ENCODE data around the gene SDC1.

SDC1 gene

GRCh38 chr2:20178249-20178607 is 46.7 kb downstream of the SDC1 start:
- Histone ChIP-seq H3K9me3 (replicated peaks; ENCODE audit: low read length) (no peaks in the 10 kb centered on the region), H3K4me2 (ENCODE audit: low read length) (no peak overlapping the region), H3K4me3 (ENCODE audit: low read length) (no peak overlapping the region), H3K27me3 (ENCODE audit: control insufficient read depth, insufficient read depth, low read length) (peaks cover 10% of the 10 kb centered on the region), H3K36me3 (ENCODE audit: insufficient read depth, low read length) (no peaks in the 10 kb centered on the region), H3K4me1 (ENCODE audit: control insufficient read depth, insufficient read depth, low read length) (peaks cover 12% of the 10 kb centered on the region), H3K9ac (ENCODE audit: low read depth, low read length) (no peak overlapping the region)

DNA sequence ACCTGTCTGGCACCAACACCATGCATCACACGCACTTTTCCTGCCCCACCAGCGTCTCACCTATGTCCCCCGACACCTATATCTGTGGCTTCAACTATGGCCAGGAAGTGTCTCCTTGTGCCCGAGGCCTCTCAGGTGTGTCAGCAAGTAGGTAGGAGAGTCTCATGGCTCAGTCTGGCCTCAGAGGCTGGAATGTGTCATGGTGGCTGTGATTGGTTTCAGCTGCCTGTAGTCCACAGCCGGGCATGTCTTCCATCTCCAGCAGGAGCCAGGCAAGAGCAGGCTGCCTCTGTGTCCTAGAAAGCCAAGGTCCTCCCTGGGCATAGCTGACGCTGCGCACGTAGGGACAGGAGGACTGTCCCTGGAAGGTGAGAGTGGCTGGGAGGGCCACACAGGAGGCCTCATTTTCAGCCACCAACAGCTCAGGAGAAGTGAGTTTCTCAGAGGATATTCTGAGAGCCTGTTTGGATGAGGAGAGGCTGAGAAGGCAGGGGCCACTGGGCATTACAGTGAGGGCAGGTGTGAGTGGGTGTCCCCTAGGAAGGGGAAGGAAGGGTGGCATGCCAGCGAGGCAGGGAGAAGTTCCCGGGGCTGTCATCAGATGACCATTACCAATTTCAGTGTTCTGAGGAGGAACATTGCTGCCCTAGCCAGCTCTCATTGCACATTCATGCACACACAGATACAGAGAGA is 47.2 kb downstream of the SDC1 start:
- Histone ChIP-seq H3K36me3 (ENCODE audit: insufficient read depth, low read length) (no peaks in the 10 kb centered on the region), H3K9ac (ENCODE audit: low read depth, low read length) (no peak overlapping the region), H3K4me2 (ENCODE audit: low read length) (no peak overlapping the region), H3K9me3 (replicated peaks; ENCODE audit: low read length) (no peaks in the 10 kb centered on the region), H3K27me3 (ENCODE audit: control insufficient read depth, insufficient read depth, low read length) (peaks cover 15% of the 10 kb centered on the region), H3K4me1 (ENCODE audit: control insufficient read depth, insufficient read depth, low read length) (peaks cover 8% of the 10 kb centered on the region), H3K4me3 (ENCODE audit: low read length) (no peak overlapping the region)

DNA sequence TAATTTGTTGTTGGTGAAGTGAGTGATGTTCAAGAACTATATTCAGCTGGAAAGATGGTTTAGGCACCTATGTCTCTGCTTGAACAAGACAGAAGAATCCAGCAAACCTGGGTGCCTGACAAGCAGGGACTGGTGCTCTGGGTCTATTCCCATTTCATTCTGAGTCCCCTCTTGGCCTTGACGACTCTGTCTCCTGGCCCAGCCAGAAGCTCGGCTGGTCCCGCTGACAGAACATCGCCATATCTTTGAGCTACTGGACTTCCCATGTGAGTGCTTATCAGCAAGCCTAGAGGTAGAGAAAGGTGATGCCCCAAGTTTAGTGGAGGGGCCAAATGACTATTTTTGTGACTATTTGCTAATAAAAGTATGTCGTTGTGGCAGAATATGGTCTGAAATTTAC is 48.2 kb downstream of the SDC1 start:
- Histone ChIP-seq H3K27me3 (ENCODE audit: control insufficient read depth, insufficient read depth, low read length) (peaks cover 15% of the 10 kb centered on the region), H3K9ac (ENCODE audit: low read depth, low read length) (no peak overlapping the region), H3K4me2 (ENCODE audit: low read length) (no peak overlapping the region), H3K4me3 (ENCODE audit: low read length) (no peak overlapping the region), H3K4me1 (ENCODE audit: control insufficient read depth, insufficient read depth, low read length) (no peaks in the 10 kb centered on the region), H3K9me3 (replicated peaks; ENCODE audit: low read length) (no peaks in the 10 kb centered on the region), H3K36me3 (ENCODE audit: insufficient read depth, low read length) (no peaks in the 10 kb centered on the region)

DNA sequence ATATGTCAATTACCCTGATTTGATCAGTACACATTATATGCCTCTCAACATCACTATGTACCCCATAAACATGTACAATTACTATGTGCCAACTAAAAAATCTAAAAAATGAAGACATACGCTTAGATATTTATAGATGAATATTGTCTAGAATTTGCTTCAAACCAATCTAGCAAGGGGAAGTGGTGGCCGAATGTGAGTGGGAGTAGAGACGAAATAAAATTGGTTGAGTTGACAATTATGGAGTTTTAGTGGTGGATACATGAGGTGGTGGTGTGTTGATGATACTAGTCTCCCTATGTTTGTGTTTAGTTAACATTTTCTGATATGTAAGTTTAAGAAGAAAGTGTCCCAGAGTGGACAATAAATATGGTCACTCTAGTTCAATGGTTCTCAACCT is 49.0 kb downstream of the SDC1 start:
- Histone ChIP-seq H3K4me3 (ENCODE audit: low read length) (no peak overlapping the region), H3K27me3 (ENCODE audit: control insufficient read depth, insufficient read depth, low read length) (peaks cover 15% of the 10 kb centered on the region), H3K4me2 (ENCODE audit: low read length) (no peak overlapping the region), H3K9ac (ENCODE audit: low read depth, low read length) (no peak overlapping the region), H3K36me3 (ENCODE audit: insufficient read depth, low read length) (no peaks in the 10 kb centered on the region), H3K9me3 (replicated peaks; ENCODE audit: low read length) (no peaks in the 10 kb centered on the region), H3K4me1 (ENCODE audit: control insufficient read depth, insufficient read depth, low read length) (no peaks in the 10 kb centered on the region)

DNA sequence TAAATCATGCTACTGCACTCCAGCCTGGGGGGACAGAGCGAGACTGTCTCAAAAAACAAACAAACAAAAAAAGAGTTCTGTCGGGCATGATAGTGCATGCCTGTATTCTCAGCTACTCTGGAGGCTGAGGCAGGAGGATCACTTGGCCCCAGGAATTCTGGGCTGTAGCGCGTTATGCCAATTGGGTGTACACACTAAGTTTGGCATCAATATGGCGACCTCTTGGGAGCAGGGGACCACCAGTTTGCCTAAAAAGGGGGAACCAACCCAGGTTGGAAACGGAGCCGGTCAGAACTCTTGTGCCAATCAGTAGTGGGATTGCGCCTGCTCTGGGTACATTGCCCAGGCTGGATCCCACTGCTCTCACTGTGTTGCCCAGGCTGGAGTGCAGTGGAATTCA is 49.7 kb downstream of the SDC1 start:
- Histone ChIP-seq H3K9me3 (replicated peaks; ENCODE audit: low read length) (no peaks in the 10 kb centered on the region), H3K36me3 (ENCODE audit: insufficient read depth, low read length) (no peaks in the 10 kb centered on the region), H3K4me2 (ENCODE audit: low read length) (no peak overlapping the region), H3K27me3 (ENCODE audit: control insufficient read depth, insufficient read depth, low read length) (peaks cover 15% of the 10 kb centered on the region), H3K4me3 (ENCODE audit: low read length) (no peak overlapping the region), H3K9ac (ENCODE audit: low read depth, low read length) (no peak overlapping the region), H3K4me1 (ENCODE audit: control insufficient read depth, insufficient read depth, low read length) (no peaks in the 10 kb centered on the region)

- no peak overlapping the region for H3K4me2 ChIP-seq (ENCODE audit: low read length)
- H3K4me1 ChIP-seq (ENCODE audit: control insufficient read depth, insufficient read depth, low read length) = no peaks in the 10 kb centered on the region
- H3K9me3 ChIP-seq (replicated peaks; ENCODE audit: low read length) = no peaks in the 10 kb centered on the region
Measured at GRCh38 chr2:20174410-20174809, 50.5 kb downstream of the SDC1 start.

DNA sequence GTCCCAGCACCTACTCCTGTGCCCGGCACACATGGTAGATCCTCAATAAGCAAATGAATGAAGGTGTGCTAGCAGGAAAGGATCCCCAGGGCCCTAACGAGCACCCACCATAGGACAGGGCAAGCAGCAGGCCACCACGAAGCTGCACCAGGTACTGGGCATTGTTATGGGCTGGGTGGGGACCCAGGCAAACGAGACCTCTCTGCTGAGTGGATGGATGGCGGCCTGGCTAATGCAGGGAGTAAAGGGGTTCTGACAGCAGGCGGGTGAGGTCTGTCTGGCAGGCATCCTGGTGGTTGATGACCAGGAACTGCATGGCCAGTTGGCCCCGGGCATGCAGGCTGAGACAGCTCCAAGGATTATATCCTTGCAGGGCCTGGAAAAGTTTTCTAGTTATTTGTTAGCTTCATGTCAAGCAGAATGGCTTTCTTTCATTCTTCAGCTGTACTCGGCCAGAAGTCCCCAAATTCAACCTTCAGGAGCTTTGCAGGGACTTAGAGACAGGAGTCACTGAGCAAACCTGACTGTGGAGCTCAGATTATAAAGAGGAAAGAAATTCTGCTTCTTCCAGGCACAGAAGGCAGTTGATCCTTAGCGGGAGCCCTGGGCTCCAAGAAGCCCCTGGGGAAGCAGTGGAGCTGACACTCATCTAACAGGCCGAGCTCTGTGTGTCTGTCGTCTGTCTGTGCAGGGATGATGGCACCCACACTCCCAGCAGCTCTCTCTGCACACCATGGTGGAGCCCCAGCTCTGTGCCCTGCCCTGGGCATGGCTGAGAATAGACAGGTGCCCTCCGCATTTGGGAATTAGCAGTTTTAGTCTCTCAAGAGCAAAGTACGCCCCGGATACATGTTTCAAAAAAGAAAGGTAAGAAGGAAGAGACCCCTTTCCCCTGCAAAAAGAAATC is 51.2 kb downstream of the SDC1 start:
- Histone ChIP-seq H3K4me2 (ENCODE audit: low read length) (no peak overlapping the region), H3K27me3 (ENCODE audit: control insufficient read depth, insufficient read depth, low read length) (peaks cover 15% of the 10 kb centered on the region), H3K36me3 (ENCODE audit: insufficient read depth, low read length) (no peaks in the 10 kb centered on the region), H3K9me3 (replicated peaks; ENCODE audit: low read length) (no peaks in the 10 kb centered on the region), H3K4me1 (ENCODE audit: control insufficient read depth, insufficient read depth, low read length) (no peaks in the 10 kb centered on the region), H3K4me3 (ENCODE audit: low read length) (no peak overlapping the region), H3K9ac (ENCODE audit: low read depth, low read length) (no peak overlapping the region)

More at GRCh38 chr2:20174410-20174809, 50.5 kb downstream of the SDC1 start:
- peaks cover 15% of the 10 kb centered on the region for H3K27me3 ChIP-seq (ENCODE audit: control insufficient read depth, insufficient read depth, low read length)
- H3K36me3 ChIP-seq (ENCODE audit: insufficient read depth, low read length) = no peaks in the 10 kb centered on the region
- no peak overlapping the region for H3K9ac ChIP-seq (ENCODE audit: low read depth, low read length)
- H3K4me3 ChIP-seq (ENCODE audit: low read length) = no peak overlapping the region

GRCh38 chr2:20173064-20173463 is 51.9 kb downstream of the SDC1 start:
- no peak overlapping the region for H3K4me3 ChIP-seq (ENCODE audit: low read length)
- peaks cover 14% of the 10 kb centered on the region for H3K27me3 ChIP-seq (ENCODE audit: control insufficient read depth, insufficient read depth, low read length)
- no peak overlapping the region for H3K9ac ChIP-seq (ENCODE audit: low read depth, low read length)
- no peaks in the 10 kb centered on the region for H3K4me1 ChIP-seq (ENCODE audit: control insufficient read depth, insufficient read depth, low read length)
- no peaks in the 10 kb centered on the region for H3K36me3 ChIP-seq (ENCODE audit: insufficient read depth, low read length)
- no peak overlapping the region for H3K4me2 ChIP-seq (ENCODE audit: low read length)
- no peaks in the 10 kb centered on the region for H3K9me3 ChIP-seq (replicated peaks; ENCODE audit: low read length)

- Histone ChIP-seq H3K4me1 (ENCODE audit: control insufficient read depth, insufficient read depth, low read length) (peaks cover under 1% of the 10 kb centered on the region), H3K36me3 (ENCODE audit: insufficient read depth, low read length) (no peaks in the 10 kb centered on the region), H3K27me3 (ENCODE audit: control insufficient read depth, insufficient read depth, low read length) (peaks cover 8% of the 10 kb centered on the region), H3K9ac (ENCODE audit: low read depth, low read length) (no peak overlapping the region), H3K4me3 (ENCODE audit: low read length) (no peak overlapping the region), H3K4me2 (ENCODE audit: low read length) (no peak overlapping the region), H3K9me3 (replicated peaks; ENCODE audit: low read length) (no peaks in the 10 kb centered on the region)
Measured at GRCh38 chr2:20172273-20173055, 52.5 kb downstream of the SDC1 start.

GRCh38 chr2:20171445-20171977 is 53.4 kb downstream of the SDC1 start:
- Histone ChIP-seq H3K4me3 (ENCODE audit: low read length) (no peak overlapping the region), H3K9ac (ENCODE audit: low read depth, low read length) (no peak overlapping the region), H3K9me3 (replicated peaks; ENCODE audit: low read length) (no peaks in the 10 kb centered on the region), H3K27me3 (ENCODE audit: control insufficient read depth, insufficient read depth, low read length) (peaks cover 5% of the 10 kb centered on the region), H3K36me3 (ENCODE audit: insufficient read depth, low read length) (no peaks in the 10 kb centered on the region), H3K4me2 (ENCODE audit: low read length) (no peak overlapping the region), H3K4me1 (ENCODE audit: control insufficient read depth, insufficient read depth, low read length) (peaks cover 9% of the 10 kb centered on the region)

DNA sequence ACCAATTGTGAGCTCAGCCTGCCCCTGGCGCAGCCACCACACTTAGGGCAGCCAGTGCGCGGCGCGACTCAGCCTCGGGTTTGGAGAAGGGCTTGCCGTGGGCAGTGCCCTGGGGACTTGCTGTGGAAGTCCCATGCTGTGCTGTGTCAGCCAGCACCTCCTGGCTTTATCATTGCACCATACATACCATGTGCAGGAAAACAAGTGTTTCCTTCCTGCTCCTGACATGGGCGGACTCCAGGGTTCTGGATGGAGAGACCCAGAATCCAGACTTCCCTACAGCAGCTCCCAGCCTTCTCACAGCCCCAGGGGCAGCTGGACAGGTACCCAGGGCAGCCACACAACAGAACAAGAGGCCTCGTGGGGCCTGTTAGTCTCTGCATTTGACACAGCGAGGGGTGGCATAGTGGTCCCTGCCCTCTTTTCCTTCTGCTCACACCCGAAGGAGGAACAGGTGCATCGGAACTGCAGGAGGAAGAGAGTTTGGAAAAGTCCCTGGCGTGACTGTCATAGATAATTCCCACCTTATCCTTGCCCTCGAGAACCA is 54.2 kb downstream of the SDC1 start:
- Histone ChIP-seq H3K9me3 (replicated peaks; ENCODE audit: low read length) (no peaks in the 10 kb centered on the region), H3K36me3 (ENCODE audit: insufficient read depth, low read length) (no peaks in the 10 kb centered on the region), H3K27me3 (ENCODE audit: control insufficient read depth, insufficient read depth, low read length) (peaks cover 5% of the 10 kb centered on the region), H3K4me3 (ENCODE audit: low read length) (no peak overlapping the region), H3K4me1 (ENCODE audit: control insufficient read depth, insufficient read depth, low read length) (peaks cover 17% of the 10 kb centered on the region), H3K9ac (ENCODE audit: low read depth, low read length) (no peak overlapping the region), H3K4me2 (ENCODE audit: low read length) (no peak overlapping the region)

Measured in skeletal muscle satellite cell (primary cell).